Measurements from ENCODE around the gene TOMM34. TPM values are rescaled to one million over a fixed set of nuclear protein-coding genes. Genes with fewer than 3 reads are reported as not detected.

TOMM34 gene
- polyA plus RNA-seq, 1 of the 3 experiments (the other 2 are of a cell fraction), result 40.5 TPM

GRCh38 chr20:44973053-44973452, 12.9 kb upstream of the TOMM34 start:
- no peaks in the 10 kb centered on the region for H3K9me3 ChIP-seq
- H3K27me3 ChIP-seq (ENCODE audit: insufficient read depth), result no peaks in the 10 kb centered on the region
- peaks cover 37% of the 10 kb centered on the region for H3K79me2 ChIP-seq (ENCODE audit: insufficient read depth)
- no peak overlapping the region for H3K4me3 ChIP-seq (ENCODE audit: low read depth in 2 of 2, low read length in 1 of 2)
- no peak for TF ChIP-seq CTCF (IDR thresholded peaks at IDR 0.05)
- TF ChIP-seq USF2 (IDR thresholded peaks at IDR 0.05; ENCODE audit: borderline replicate concordance, low read depth, low read length), result no peak
- no peak for TF ChIP-seq RCOR1 (IDR thresholded peaks at IDR 0.05; ENCODE audit: low read length)
- no peak for TF ChIP-seq ZBTB33 (IDR thresholded peaks at IDR 0.05; ENCODE audit: borderline replicate concordance, low read depth)
- TF ChIP-seq NFIC (IDR thresholded peaks at IDR 0.05; ENCODE audit: borderline replicate concordance), result no peak
- no peak for TF ChIP-seq MEF2A (IDR thresholded peaks at IDR 0.05; ENCODE audit: borderline replicate concordance, low read depth)
- no peak for TF ChIP-seq RAD21 (IDR thresholded peaks at IDR 0.05; ENCODE audit: low read length)
- TF ChIP-seq GATA2 (CRISPR knock-in tag; IDR thresholded peaks at IDR 0.05), result no peak
- no peak for TF ChIP-seq PBX3 (IDR thresholded peaks at IDR 0.05)
- TF ChIP-seq YY1 (IDR thresholded peaks at IDR 0.05; ENCODE audit: low read depth), result no peak
- ChIA-PET CTCF (no interaction called here), POLR2A (no interaction called here)
- H3K27ac ChIP-seq (ENCODE audit: low read depth in 2 of 2, low read length in 1 of 2), result no peak overlapping the region
- no peak overlapping the region for H3K4me2 ChIP-seq
- peaks cover 14% of the 10 kb centered on the region; the same call in 1 of the 2 replicates for H4K20me1 ChIP-seq (ENCODE audit: insufficient read depth)
- no peaks in the 10 kb centered on the region for H3F3A ChIP-seq (replicated peaks; ENCODE audit: insufficient read depth)
- H2AFZ ChIP-seq (ENCODE audit: low read depth), result no peak overlapping the region
- peaks cover 6 to 15% of the 10 kb centered on the region in 2 experiments; a peak in 3 of 4 replicates for H3K4me1 ChIP-seq (ENCODE audit: control insufficient read depth in 1 of 2, insufficient read depth in 2 of 2, low read depth in 1 of 2, low read length in 1 of 2)
- no peaks in the 10 kb centered on the region for H3K9me2 ChIP-seq
- WGBS (ENCODE audit: low lambda C conversion rate), result 73% methylated on average over 2 of the region's 2 CpGs
- H3K36me3 ChIP-seq (replicated peaks in 1 of 2; ENCODE audit: control insufficient read depth in 1 of 2, insufficient read depth in 2 of 2, low read length in 1 of 2), result peaks cover 32 to 57% of the 10 kb centered on the region in 2 experiments
- H3K9ac ChIP-seq, result no peak overlapping the region
- DNase-seq, result no peak

GRCh38 chr20:44970243-44970757, 10.1 kb upstream of the TOMM34 start:
- Histone ChIP-seq H3K9me3 (no peaks in the 10 kb centered on the region), H3K27me3 (ENCODE audit: insufficient read depth) (no peaks in the 10 kb centered on the region), H3K4me2 (no peak overlapping the region; the same call in 1 of the 2 replicates), H4K20me1 (ENCODE audit: insufficient read depth) (peaks cover 14% of the 10 kb centered on the region; the same call in 1 of the 2 replicates), H3K9me2 (no peaks in the 10 kb centered on the region), H3K4me1 (ENCODE audit: control insufficient read depth in 1 of 2, insufficient read depth in 2 of 2, low read depth in 1 of 2, low read length in 1 of 2) (peaks cover 17 to 20% of the 10 kb centered on the region in 2 experiments; a peak in 3 of 4 replicates), H3F3A (replicated peaks; ENCODE audit: insufficient read depth) (no peaks in the 10 kb centered on the region), H3K36me3 (replicated peaks in 1 of 2; ENCODE audit: control insufficient read depth in 1 of 2, insufficient read depth in 2 of 2, low read length in 1 of 2) (peaks cover 23 to 33% of the 10 kb centered on the region in 2 experiments), H3K79me2 (ENCODE audit: insufficient read depth) (peaks cover 54% of the 10 kb centered on the region), H3K9ac (no peak overlapping the region), H3K27ac (ENCODE audit: low read depth in 2 of 2, low read length in 1 of 2) (no peak overlapping the region), H3K4me3 (ENCODE audit: low read depth in 2 of 2, low read length in 1 of 2) (no peak overlapping the region), H2AFZ (ENCODE audit: low read depth) (no peak overlapping the region; the same call in 1 of the 2 replicates)
- POLR2A ChIA-PET, result interaction anchor here (0.6 kb wide), 1 partner anchor 446 kb away, joined by 3 read pairs; the partner anchor contains the start of gene PIGT
- DNase-seq, result no peak
- WGBS (ENCODE audit: low lambda C conversion rate), result 89% methylated on average over 1 of the region's 1 CpG
- CTCF ChIA-PET, result no interaction called here
- TF ChIP-seq SIN3A (IDR thresholded peaks at IDR 0.05; ENCODE audit: borderline replicate concordance, low read depth, low read length) (no peak), RCOR1 (IDR thresholded peaks at IDR 0.05; ENCODE audit: low read length) (no peak), EP300 (IDR thresholded peaks at IDR 0.05; ENCODE audit: borderline replicate concordance in 1 of 2, low read depth in 1 of 2, low read length in 1 of 2) (no peak), TCF12 (IDR thresholded peaks at IDR 0.05) (no peak), RFX5 (IDR thresholded peaks at IDR 0.05; ENCODE audit: low read length) (no peak), PBX3 (IDR thresholded peaks at IDR 0.05) (no peak), EZH2phosphoT487 (IDR thresholded peaks at IDR 0.05; ENCODE audit: borderline replicate concordance, low read depth) (no peak), NFIC (IDR thresholded peaks at IDR 0.05; ENCODE audit: borderline replicate concordance) (no peak), MXI1 (IDR thresholded peaks at IDR 0.05; ENCODE audit: low read depth, low read length) (no peak), USF1 (IDR thresholded peaks at IDR 0.05; ENCODE audit: borderline replicate concordance, low read depth) (no peak), RAD21 (IDR thresholded peaks at IDR 0.05; ENCODE audit: low read length) (no peak), MAX (IDR thresholded peaks at IDR 0.05; ENCODE audit: low read depth) (no peak), GATA2 (CRISPR knock-in tag; IDR thresholded peaks at IDR 0.05) (no peak)

Data from SK-N-SH (cell line).